ENCODE data around the gene GNAS.
A peak's percentile ranks its signal among the peaks of the same experiment; 100 is the strongest.

GNAS gene

DNA sequence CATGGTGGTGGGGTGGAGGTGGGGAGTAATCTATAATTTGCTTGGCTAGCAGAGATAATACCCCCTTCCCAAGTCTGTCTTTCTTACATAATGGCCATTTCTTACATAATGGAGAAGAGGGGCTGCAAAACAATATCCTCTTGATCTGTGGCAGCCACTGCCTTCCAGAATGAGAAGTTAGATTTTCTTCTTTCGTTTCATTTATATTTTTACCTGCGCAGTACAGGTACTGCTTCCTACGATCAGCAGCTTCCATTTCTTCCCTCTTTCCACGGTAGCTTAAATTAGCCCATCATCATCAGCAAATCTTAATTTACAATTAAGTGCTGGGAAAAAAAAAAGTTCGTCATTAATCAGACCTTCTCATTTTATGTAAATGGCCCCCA lies 30.2 kb downstream of the GNAS start:
- DNase-seq (ENCODE audit: low read depth): no peak

- no peak for DNase-seq (ENCODE audit: low read depth)
Observed at GRCh38 chr20:58883241-58883691, 30.8 kb downstream of the GNAS start.

- no peak for DNase-seq (ENCODE audit: low read depth)
Observed at GRCh38 chr20:58884966-58885365, 32.5 kb downstream of the GNAS start.

- DNase-seq (ENCODE audit: low read depth): no peak
Observed at GRCh38 chr20:58886546-58886945, 34.0 kb downstream of the GNAS start.

DNA sequence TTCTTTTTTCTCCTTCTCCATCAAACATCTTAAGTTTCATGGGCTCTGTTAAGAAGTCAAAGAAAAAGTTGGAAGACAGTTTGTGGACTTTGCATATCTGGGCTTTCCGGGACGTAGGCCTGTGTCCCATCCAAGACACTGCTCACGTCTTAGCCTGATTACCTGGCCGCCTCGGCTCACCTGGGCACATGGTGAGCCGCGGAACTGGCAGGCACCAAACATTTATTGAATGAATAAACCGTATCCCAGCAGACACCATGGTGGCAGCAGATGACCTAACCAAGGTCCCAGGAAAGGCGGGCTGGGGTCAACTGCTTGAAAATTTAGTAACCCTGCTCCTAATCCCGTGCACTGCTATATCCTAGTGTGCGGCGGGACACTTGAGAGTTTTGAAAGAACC lies 35.6 kb downstream of the GNAS start:
- no peak for DNase-seq (ENCODE audit: low read depth)

DNA sequence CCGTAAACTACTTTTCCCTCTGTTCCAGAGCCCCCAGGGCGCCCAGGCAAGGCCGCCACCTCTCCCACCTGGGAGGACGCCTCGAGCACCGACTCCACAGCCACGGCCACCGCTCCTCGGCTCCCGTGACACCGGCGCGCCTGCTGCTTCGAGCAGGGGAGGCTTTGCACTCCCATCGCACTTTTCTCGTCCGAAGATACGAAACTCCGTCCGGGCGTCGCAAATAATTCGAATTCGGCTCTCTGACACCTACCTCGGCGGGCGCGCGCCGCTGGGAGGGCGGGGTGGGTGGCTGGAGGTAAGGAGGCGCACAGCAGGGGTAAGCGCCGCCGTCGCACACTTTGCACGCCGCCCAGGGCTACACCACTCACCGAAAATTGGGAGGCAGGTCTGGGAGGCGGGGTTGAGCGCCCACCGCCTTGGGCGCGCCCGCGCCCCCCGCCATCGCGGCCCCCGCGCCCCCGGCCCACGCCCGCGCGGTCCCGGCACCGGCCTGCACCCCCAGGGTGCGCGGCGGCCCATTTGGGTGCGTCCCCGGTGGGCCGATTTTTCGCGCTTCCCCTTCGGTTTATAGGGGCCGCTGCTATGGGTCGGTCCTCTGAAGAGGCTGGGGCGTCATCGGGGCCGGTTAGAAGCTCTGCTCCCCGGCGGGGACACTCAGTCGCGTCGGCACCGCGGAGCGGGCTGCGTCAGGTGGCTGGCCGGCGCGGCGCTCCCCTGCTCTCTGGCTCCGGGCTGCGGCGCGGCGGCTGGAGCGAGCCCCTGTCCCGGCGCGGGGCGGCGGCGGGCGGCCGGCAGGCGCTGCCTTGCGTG lies 36.2 kb downstream of the GNAS start:
- peak; percentile 64 for DNase-seq (ENCODE audit: low read depth)

DNA sequence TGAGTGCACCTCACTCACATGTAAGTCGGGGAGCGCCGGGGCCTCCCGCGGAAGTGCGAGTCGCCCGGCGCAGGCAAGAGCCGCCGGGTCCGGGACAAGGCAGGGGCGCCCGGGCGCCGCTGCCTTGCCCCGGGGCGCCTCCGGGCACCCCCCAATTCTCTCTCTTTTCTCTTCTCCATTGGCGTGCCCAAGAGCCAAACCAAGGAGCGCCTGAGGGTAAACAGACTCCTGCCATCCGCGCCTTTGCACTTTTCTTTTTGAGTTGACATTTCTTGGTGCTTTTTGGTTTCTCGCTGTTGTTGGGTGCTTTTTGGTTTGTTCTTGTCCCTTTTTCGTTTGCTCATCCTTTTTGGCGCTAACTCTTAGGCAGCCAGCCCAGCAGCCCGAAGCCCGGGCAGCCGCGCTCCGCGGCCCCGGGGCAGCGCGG lies 36.8 kb downstream of the GNAS start:
- DNase-seq (ENCODE audit: low read depth): no peak

GRCh38 chr20:58889798-58890517 lies 37.4 kb downstream of the GNAS start:
- no peak for DNase-seq (ENCODE audit: low read depth)

DNA sequence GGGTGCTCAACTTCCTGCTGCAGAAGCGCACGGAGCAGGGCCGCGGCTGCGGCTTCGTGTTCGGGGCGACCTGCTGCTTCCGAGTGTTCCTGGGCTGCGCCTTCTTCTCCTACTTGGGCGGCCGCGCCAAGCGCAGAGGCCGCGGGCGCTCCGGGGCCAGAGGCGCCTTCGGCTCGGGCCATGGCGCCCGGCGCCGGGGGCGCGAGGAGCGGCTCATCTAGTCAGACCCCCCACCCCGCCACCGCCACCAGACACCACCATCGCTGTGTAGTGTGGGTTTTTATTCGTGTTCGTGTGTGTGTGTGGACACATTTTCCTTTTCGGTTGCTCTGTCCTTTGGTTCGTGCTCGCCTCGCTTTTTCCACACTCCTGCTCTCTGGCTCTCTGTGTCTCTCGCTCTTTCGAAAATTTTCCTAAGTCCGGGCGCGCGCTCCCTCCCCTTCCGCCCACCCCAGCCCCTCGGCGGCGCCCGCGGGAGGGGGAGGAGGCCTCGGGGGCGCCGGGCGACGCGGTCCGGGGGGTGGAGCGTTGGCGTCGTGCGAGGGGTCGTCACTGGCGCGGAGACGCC lies 38.1 kb downstream of the GNAS start:
- peak; percentile 46 for DNase-seq (ENCODE audit: low read depth)

DNA sequence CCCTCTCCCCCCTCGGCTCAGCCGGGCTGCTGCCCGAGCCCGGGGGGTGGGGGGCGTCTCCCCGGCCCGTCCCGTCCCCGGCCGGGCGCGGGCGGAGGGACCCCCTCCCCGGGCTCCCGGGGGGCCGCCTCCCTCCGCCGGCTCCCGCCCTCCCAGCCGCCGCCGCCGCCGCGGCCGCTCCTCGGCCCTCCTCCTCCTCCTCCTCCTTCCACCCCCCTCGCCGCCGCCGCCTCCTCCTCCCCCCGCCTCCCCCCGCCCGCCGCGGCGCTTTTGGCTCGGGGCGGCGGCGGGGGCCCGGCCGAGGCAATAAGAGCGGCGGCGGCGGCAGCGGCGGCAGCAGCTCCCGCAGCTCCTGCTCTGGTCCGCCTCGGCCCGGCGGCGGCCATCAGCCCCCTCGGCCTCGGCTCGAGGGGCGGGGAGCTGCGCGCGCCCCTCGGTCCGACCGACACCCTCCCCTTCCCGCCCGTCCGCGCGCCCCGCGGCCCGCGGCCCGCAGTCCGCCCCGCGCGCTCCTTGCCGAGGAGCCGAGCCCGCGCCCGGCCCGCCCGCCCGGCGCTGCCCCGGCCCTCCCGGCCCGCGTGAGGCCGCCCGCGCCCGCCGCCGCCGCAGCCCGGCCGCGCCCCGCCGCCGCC lies 38.7 kb downstream of the GNAS start:
- peak; percentile 32 for DNase-seq (ENCODE audit: low read depth)

DNA sequence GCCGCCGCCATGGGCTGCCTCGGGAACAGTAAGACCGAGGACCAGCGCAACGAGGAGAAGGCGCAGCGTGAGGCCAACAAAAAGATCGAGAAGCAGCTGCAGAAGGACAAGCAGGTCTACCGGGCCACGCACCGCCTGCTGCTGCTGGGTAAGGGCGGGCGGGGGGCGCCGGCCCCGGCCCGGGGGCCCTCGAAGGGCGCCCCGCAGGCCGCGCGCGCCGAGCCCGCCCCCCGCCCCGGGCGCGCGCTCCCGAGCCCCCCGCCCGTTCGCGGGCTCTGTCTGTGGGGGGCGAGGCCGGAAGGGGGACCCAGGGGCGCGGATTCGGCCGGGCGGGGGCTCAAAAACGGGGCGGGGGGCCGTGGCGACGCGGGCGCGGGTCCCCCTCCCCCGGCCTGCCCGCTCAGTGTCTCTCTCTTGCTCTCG lies 39.2 kb downstream of the GNAS start:
- DNase-seq (ENCODE audit: low read depth): no peak

GRCh38 chr20:58892141-58892931 lies 39.8 kb downstream of the GNAS start:
- DNase-seq (ENCODE audit: low read depth): no peak

- no peak for DNase-seq (ENCODE audit: low read depth)
Observed at GRCh38 chr20:58892932-58893224, 40.4 kb downstream of the GNAS start.

DNA sequence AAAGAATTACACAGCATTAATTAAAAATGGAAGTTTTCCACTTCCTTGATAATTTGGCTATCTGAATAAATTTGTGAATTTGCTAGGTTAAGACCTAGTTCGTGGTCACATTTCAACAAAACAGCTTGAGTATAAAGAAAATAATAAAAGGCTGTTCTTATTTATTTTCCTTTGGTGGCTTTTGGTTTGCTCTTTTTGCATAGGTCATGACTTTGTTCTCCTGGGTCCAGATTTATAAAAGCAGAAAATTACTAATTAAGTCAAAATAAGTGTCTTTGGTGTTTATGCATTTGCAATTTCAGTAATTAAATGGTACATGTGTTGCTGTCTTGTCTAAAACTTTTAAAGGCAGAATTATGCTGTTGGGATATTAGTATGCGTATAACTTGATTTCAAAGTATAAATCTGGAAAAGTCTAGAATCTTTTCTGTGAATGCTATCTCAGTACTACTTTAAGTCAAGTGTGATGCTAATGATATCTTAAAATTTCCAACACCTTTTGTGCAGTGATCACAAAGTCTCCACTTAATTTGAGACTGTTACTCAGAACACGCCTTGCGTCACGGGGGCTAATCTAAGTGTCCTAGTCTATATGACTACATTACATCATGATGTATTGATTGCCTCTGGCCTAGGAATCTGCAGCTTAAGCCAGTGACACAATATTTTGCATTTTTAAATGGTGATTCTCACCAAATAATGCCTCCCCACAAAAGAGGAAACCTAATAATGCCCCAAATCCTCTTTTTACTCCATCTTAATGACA lies 41.0 kb downstream of the GNAS start:
- no peak for DNase-seq (ENCODE audit: low read depth)

DNA sequence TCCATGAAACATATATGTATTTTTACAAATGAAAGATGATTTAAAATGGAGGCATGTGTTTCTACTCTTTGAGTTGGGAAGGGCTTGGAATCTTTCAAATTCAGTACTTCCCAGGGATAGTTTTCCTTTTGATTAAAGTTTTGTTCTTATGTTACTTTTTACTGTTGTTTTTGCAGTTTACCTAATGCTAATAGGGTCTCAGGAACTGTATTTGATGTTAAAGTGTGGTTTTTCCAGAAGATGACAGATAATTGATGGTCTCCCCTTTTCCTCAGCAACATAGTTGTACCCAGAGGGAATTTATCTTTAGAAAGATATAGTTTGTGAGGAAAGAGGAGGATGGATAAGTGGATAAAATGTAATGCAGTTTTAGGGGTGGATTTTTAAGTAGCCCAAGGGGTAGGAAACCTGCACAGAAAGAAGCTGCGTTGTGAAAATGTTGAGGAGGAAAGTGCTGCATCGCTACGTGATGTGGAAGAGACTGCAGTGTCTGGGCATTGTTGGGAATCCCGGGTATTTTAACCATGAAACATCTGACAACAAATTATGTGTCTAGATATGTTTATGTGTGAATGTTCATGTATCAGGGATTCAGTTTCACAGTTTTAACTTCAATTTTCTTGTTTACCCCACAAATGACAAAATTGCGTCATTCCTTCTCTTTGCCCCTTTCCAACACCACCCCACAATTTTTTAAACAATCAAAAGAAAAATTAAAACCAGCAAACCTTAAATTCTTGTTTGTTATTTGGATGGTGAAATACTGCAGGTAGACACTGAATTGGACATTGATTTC lies 42.3 kb downstream of the GNAS start:
- no peak for DNase-seq (ENCODE audit: low read depth)

DNA sequence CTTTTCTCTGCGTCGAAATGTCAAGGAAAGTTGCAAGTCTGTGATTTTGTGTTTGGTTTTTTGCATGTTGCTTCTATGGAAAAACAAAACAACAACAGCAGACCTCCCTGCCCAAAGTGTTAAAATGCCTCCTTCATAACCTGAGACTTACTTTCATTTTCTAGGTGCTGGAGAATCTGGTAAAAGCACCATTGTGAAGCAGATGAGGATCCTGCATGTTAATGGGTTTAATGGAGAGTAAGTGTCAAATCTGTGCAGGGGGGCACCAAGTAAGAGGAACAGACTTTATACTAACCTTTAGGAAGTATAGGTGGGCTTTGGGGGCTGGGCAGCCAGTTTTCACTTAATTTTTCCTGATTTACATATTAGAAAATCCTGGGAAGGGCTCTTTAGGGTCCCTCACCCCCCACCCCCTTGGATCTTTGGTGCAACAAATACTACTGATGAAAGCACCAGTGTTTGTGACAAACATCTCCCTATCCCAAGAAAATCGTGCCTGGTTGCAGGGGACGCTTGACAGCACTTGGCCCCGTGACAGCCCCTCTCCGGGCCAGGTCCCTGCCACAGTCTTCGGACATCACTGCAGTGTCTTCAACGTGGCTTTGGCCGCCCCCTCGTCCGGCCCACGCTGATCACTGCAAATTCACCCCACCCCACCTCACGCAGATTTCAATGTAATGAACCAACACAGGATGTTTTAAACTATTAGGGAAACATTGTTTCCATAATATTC lies 43.1 kb downstream of the GNAS start:
- DNase-seq (ENCODE audit: low read depth): no peak

DNA sequence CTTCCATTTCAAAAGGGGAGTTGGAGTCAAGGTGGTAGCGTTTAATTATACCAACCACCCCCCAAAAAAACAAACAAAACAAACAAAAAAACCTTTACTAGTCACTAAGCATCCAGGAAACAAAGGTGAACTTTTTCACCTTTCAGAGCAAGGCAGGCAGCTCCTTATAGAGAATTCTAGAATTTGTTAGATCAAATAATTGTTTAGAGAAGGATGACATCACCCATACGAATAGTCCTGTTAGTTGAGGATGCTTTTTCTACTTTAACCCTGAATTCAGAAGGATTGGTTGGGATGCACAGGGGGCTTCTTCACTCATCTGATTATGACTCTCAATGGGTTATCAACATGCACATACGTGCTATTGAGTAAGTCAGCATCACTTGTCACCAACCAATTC lies 44.3 kb downstream of the GNAS start:
- no peak for DNase-seq (ENCODE audit: low read depth)

DNA sequence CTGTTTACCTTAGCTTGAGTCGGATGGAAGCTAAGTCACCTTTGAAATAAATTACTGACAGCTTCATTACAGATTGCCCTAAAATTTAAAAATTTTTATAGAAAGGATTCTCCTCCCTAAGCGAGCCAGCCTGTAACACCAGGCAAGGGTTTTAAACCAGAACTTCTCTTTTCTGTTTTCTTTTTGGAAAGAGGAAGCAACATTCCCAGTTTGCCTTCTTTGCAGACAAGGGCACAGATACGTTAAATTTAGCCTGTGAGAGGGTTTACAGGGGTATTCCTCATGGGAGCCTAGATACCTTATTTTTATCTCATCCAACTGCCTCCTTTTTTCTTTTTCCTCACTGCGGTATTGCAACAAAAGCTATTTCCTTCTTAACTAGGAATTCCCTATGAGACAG lies 45.0 kb downstream of the GNAS start:
- DNase-seq (ENCODE audit: low read depth): no peak

DNA sequence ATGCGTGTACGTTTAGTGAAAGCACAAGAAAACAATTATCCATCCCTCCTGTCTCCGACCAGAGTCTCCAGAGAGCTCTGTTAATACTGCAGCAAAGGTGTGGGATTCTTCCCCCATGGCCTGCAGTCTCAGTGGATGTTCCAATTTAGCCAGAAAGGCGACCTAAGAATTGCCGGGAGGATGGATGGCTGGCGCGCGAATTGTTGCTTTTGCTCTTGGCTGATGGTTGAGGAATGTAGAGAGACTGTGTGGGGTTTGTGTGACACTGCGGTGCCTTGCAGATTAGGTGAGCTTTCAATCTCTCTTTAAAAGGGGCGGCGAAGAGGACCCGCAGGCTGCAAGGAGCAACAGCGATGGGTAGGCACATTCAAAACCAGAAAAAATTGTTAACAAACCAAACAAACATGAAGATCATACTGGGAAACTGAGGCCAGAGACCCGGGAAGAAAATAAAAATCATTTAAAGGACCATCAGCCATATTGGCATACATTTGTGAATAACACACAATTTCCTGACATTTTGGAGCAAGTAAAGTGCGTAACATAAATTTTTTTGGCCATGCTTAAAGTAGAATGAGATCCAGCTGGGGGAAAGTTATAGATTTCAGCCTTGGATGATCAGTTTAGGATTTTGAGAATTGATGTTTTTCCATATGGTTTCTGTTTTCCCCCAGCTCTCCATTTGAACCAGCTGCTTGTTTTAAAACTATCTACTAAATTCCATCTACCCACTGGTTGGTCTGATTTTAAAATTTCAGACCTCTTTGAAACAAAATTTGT lies 46.3 kb downstream of the GNAS start:
- DNase-seq (ENCODE audit: low read depth): no peak

Measured in stimulated activated CD8-positive, alpha-beta memory T cell treated with anti-CD3 and anti-CD28 coated beads, Interleukin-15, amount 100 ng/mL, for 24 hours (primary cell).